Lower leg skin (tissue), 4 donors: ENCODE measurements around the gene NEDD4L. TPM values are rescaled to one million over a fixed set of nuclear protein-coding genes. Genes with fewer than 3 reads are reported as not detected.

Experiments used
- DNase-seq, 2 donors: peaks; one replicate each; pipeline ENCODE4 v3.0.0-alpha.2; 2019; ENCODE audit warnings: low spot score in 2 of 2
- H3K4me3 ChIP-seq: fragments of 200-600 bp; sonication (generic); 2 replicates; pipeline ENCODE4 v1.5.1; 2017; ENCODE audit warnings: mild to moderate bottlenecking, low read depth; ENCODE audit not compliant: poor library complexity, severe bottlenecking
- CTCF ChIP-seq, 3 donors: fragments of 450-650 bp; IDR thresholded peaks; one replicate each; pipeline ENCODE4 v1.5.1; 2016; ENCODE audit warnings: antibody characterized with exemption in 3 of 3, mild to moderate bottlenecking in 3 of 3, moderate library complexity in 2 of 3
- POLR2A ChIP-seq, 2 donors: fragments of 450-650 bp; IDR thresholded peaks; one replicate each; pipeline ENCODE4 v1.6.1; 2016 to 2017; ENCODE audit warnings: antibody characterized with exemption in 2 of 2, mild to moderate bottlenecking in 1 of 2, moderate library complexity in 1 of 2
- WGBS, 2 donors: methylation state at CpG; one replicate each; pipeline ENCODE4 v1.1.5; 2018; 5-methylcytosine and 5-hydroxymethylcytosine counted together
- intact Hi-C: fragments of 100-400 bp; cut with DNase I; formaldehyde crosslinking; loops from one replicate; pipeline ENCODE4 v1.15.0; 2023; ENCODE audit warnings: low total_unique reads
- total RNA-seq, 4 donors: library from RNA; depleted of rRNA; stranded (reverse); fragments of >200 nt; gene quantifications; one replicate each; pipeline ENCODE4 v1.1.0, GENCODE V29; 2016

NEDD4L gene
- total RNA-seq, 4 donors from 2014 or later = 22.9 to 127 (median 35.0) TPM

GRCh38 chr18:58098706-58099105, 54.7 kb downstream of the NEDD4L start:
- 80 to 83% methylated on average over 3 of the region's 3 CpGs for WGBS, 2 donors
- no peak for DNase-seq
- no peak overlapping the region for H3K4me3 ChIP-seq
- TF ChIP-seq POLR2A (IDR thresholded peaks at IDR 0.05) = no peak
- TF ChIP-seq CTCF (IDR thresholded peaks at IDR 0.05) = no peak
- intact Hi-C loops = no loop called here

GRCh38 chr18:58100154-58100553, 56.1 kb downstream of the NEDD4L start:
- DNase-seq = no peak
- WGBS, 2 donors = 64 to 68% methylated on average over 3 of the region's 3 CpGs
- no peak for TF ChIP-seq POLR2A (IDR thresholded peaks at IDR 0.05)
- TF ChIP-seq CTCF (IDR thresholded peaks at IDR 0.05) = no peak
- no peak overlapping the region for H3K4me3 ChIP-seq
- intact Hi-C loops = no loop called here

GRCh38 chr18:58101291-58101794, 57.3 kb downstream of the NEDD4L start:
- TF ChIP-seq POLR2A (IDR thresholded peaks at IDR 0.05) (no peak), CTCF (IDR thresholded peaks at IDR 0.05) (no peak)
- H3K4me3 ChIP-seq = no peak overlapping the region
- intact Hi-C loops = no loop called here
- WGBS, 2 donors = 91 to 93% methylated on average over 10 of the region's 10 CpGs
- DNase-seq = no peak

- no peak for TF ChIP-seq POLR2A (IDR thresholded peaks at IDR 0.05)
- no peak for TF ChIP-seq CTCF (IDR thresholded peaks at IDR 0.05)
- no peak for DNase-seq
- WGBS, 2 donors = 46 to 54% methylated on average over 2 of the region's 2 CpGs
- no peak overlapping the region for H3K4me3 ChIP-seq
- intact Hi-C loops = no loop called here
Measured at GRCh38 chr18:58102018-58102417, 58.0 kb downstream of the NEDD4L start.

- intact Hi-C loops = no loop called here
- DNase-seq = no peak
Measured at GRCh38 chr18:58102875-58103274, 58.8 kb downstream of the NEDD4L start.

More at GRCh38 chr18:58102875-58103274, 58.8 kb downstream of the NEDD4L start:
- WGBS, 2 donors = 88 to 89% methylated on average over 3 of the region's 3 CpGs
- TF ChIP-seq POLR2A (IDR thresholded peaks at IDR 0.05) (no peak), CTCF (IDR thresholded peaks at IDR 0.05) (no peak)
- H3K4me3 ChIP-seq = no peak overlapping the region
